Measurements from ENCODE around the gene LDLRAD3. TPM values are rescaled to one million over a fixed set of nuclear protein-coding genes. Genes with fewer than 3 reads are reported as not detected.

LDLRAD3 gene
- total RNA-seq, 4 donors from 2014 or later: 10.2 to 41.9 (median 19.8) TPM

DNA sequence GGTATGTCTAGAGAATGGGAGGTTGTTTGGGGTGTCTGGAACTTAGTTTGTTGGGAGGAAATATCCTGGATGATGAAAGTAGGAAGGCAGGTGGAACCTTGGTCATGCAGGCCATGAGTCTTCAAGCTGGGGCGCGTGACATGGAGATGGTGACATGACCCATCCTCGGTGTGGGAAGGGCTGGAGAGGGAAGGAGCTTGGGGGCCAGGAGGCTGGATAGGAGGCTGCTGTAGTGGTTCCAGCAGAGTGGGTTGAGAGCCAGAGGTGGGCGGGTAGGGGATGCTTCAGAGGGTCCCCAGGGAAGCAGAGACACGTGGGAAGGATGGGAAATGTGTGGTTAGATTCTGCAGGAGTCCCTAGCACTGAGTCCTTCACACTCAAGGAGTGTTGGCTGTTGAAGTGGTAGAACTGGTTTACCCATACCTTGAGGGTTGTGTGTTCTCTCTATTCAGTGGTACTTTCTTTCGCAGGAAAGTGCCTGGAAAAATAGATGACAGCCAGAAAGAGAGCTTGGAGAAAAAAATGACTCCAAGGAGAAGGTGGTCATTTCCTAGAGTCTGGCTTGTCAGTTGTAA is 56.8 kb downstream of the LDLRAD3 start:
- Histone ChIP-seq H3K4me1 (no peaks in the 10 kb centered on the region), H3K27ac (no peak overlapping the region), H3K9me3 (no peaks in the 10 kb centered on the region), H3K27me3 (no peaks in the 10 kb centered on the region), H3K36me3 (no peaks in the 10 kb centered on the region), H3K4me3 (no peak overlapping the region)
- intact Hi-C loops (cut with DNase I; ENCODE audit: low total_unique reads): no loop called here
- DNase-seq: no peak
- TF ChIP-seq, protein P1, sequence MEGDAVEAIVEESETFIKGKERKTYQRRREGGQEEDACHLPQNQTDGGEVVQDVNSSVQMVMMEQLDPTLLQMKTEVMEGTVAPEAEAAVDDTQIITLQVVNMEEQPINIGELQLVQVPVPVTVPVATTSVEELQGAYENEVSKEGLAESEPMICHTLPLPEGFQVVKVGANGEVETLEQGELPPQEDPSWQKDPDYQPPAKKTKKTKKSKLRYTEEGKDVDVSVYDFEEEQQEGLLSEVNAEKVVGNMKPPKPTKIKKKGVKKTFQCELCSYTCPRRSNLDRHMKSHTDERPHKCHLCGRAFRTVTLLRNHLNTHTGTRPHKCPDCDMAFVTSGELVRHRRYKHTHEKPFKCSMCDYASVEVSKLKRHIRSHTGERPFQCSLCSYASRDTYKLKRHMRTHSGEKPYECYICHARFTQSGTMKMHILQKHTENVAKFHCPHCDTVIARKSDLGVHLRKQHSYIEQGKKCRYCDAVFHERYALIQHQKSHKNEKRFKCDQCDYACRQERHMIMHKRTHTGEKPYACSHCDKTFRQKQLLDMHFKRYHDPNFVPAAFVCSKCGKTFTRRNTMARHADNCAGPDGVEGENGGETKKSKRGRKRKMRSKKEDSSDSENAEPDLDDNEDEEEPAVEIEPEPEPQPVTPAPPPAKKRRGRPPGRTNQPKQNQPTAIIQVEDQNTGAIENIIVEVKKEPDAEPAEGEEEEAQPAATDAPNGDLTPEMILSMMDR (IDR thresholded peaks at IDR 0.05): no peak
- no peak for TF ChIP-seq POLR2A (IDR thresholded peaks at IDR 0.05)

DNA sequence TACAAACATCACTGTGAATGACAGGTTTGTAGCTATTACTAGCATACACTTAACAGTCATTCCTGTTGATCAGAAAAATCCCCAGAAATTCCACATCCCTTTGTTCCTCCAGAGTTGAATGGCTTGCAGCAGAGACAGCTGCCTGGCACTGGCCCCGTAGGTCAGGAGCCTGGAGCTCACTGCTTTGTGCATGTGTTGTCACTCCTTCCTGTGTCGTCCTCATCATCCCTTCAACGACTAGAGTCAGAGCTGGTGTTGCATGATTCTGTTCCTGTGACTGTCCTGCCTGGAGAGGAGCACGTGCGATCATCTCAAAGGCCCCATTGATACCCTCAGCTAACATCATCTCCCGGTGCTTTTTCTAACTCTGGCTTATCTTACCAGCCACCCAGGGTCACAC is 58.3 kb downstream of the LDLRAD3 start:
- H3K27ac ChIP-seq: no peak overlapping the region
- no peaks in the 10 kb centered on the region for H3K27me3 ChIP-seq
- H3K4me3 ChIP-seq: no peak overlapping the region
- no peaks in the 10 kb centered on the region for H3K4me1 ChIP-seq
- no peak for DNase-seq
- H3K9me3 ChIP-seq: no peaks in the 10 kb centered on the region
- TF ChIP-seq POLR2A (IDR thresholded peaks at IDR 0.05): no peak
- TF ChIP-seq, protein P1 (IDR thresholded peaks at IDR 0.05): no peak
- no peaks in the 10 kb centered on the region for H3K36me3 ChIP-seq
- intact Hi-C loops (cut with DNase I; ENCODE audit: low total_unique reads): no loop called here

DNA sequence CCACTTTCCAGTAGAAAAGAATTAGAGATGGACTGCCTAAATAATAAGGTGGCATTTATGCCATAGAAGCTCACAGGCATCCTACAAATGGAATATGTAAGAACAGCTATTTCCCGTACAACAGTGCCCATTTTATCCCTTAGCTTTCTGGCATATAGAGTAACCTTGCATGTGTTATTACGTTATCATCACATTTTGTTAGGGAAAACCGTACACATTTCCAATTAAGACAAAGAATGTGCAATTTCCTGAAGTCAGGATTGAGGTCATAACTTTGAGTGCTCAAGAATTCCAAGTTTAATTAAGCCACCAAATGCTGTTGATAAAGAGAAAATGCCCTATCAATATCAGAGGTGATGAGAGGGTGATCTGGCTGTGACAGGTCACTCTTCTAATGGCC is 58.9 kb downstream of the LDLRAD3 start:
- Histone ChIP-seq H3K9me3 (no peaks in the 10 kb centered on the region), H3K27ac (no peak overlapping the region), H3K4me1 (no peaks in the 10 kb centered on the region), H3K27me3 (no peaks in the 10 kb centered on the region), H3K36me3 (no peaks in the 10 kb centered on the region), H3K4me3 (no peak overlapping the region)
- no peak for DNase-seq
- intact Hi-C loops (cut with DNase I; ENCODE audit: low total_unique reads): no loop called here
- TF ChIP-seq, protein P1 (IDR thresholded peaks at IDR 0.05): no peak
- TF ChIP-seq POLR2A (IDR thresholded peaks at IDR 0.05): no peak

DNA sequence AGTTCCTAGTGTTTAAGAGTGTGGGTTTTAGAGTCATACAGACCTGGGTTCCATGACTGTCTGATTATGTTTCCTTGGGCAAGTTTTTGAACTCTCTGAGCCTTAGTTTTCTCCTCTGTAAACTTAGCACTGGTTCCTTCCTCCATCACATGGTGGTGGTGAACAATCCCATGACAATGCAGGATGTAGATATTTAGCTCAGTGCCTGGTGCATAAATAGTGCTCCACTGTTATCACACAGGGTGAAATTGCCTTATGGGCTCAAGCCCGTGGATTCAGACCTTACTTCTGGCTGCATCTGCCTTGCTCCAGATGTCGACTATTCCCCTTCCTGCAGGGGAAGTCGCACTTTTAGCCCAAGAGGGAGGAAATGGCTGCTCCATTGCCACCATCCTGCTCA is 62.7 kb downstream of the LDLRAD3 start:
- Histone ChIP-seq H3K4me3 (no peak overlapping the region), H3K4me1 (no peaks in the 10 kb centered on the region), H3K27ac (no peak overlapping the region), H3K27me3 (no peaks in the 10 kb centered on the region), H3K36me3 (no peaks in the 10 kb centered on the region), H3K9me3 (no peaks in the 10 kb centered on the region)
- intact Hi-C loops (cut with DNase I; ENCODE audit: low total_unique reads): no loop called here
- no peak for DNase-seq
- TF ChIP-seq, protein P1 (IDR thresholded peaks at IDR 0.05): no peak
- TF ChIP-seq POLR2A (IDR thresholded peaks at IDR 0.05): no peak

DNA sequence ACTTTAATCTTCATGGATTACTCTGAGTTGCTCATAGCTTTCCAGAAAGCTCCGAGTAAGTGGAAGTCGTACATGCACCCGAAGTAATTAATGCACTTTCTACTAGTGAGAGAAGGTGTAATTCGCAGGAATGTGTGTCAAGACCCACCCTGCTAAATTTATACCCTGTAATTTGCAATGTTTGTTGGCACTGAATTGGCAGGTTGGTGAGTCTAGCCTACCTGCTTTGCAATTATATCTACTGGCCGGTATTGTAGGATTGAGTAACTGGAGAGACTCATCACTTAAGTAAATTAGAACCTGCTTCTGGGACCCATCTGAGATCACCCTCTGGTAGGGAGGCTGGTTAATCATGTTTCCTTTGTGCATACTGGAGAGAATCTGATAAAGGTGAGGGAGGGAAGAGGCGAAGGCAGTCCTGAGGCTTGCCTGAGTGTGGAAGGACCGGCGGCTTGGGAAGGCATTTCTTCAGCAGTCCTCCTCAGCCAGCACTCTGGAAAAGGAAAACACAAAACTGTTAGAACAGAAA is 63.3 kb downstream of the LDLRAD3 start:
- Histone ChIP-seq H3K36me3 (no peaks in the 10 kb centered on the region), H3K27me3 (no peaks in the 10 kb centered on the region), H3K4me3 (no peak overlapping the region), H3K9me3 (no peaks in the 10 kb centered on the region), H3K4me1 (no peaks in the 10 kb centered on the region), H3K27ac (no peak overlapping the region)
- TF ChIP-seq, protein P1 (IDR thresholded peaks at IDR 0.05): no peak
- no peak for TF ChIP-seq POLR2A (IDR thresholded peaks at IDR 0.05)
- DNase-seq: no peak
- intact Hi-C loops (cut with DNase I; ENCODE audit: low total_unique reads): no loop called here

All from uterus (tissue), 4 donors.